WERI-Rb-1 (cell line): Measurements from ENCODE around the gene EIF1.

Source experiments
- DNase-seq: peaks from one replicate; pipeline ENCODE4 v3.0.0-alpha.2; 2020
- H3K27ac ChIP-seq: fragments of 250-450 bp; sonication (Bioruptor Pico); 2 replicates; pipeline ENCODE4 v1.5.1; 2020; ENCODE audit warnings: mild to moderate bottlenecking, moderate library complexity
- H3K27me3 ChIP-seq: fragments of 250-450 bp; sonication (Bioruptor Pico); 2 replicates; pipeline ENCODE4 v1.5.1; 2021; ENCODE audit warnings: mild to moderate bottlenecking, low read depth, moderate library complexity; ENCODE audit not compliant: insufficient read depth, severe bottlenecking
- H3K36me3 ChIP-seq: fragments of 250-450 bp; sonication (Bioruptor Pico); 2 replicates; pipeline ENCODE4 v1.5.1; 2020; ENCODE audit warnings: mild to moderate bottlenecking, moderate library complexity
- H3K4me3 ChIP-seq: 2 replicates; pipeline ENCODE4 v1.5.1; 2011; ENCODE audit warnings: low read depth, mild to moderate bottlenecking, control low read depth, low read length
- H3K9me3 ChIP-seq: fragments of 250-450 bp; sonication (Bioruptor Pico); 2 replicates; pipeline ENCODE4 v1.5.1; 2021; ENCODE audit warnings: mild to moderate bottlenecking, moderate library complexity; ENCODE audit not compliant: severe bottlenecking
- TF ChIP-seq, protein P1 (sequence below): IDR thresholded peaks from 2 replicates; pipeline ENCODE4 v1.5.1; 2011; ENCODE audit warnings: low read depth, mild to moderate bottlenecking, control low read depth, inconsistent platforms, low read length

Gene EIF1

DNA sequence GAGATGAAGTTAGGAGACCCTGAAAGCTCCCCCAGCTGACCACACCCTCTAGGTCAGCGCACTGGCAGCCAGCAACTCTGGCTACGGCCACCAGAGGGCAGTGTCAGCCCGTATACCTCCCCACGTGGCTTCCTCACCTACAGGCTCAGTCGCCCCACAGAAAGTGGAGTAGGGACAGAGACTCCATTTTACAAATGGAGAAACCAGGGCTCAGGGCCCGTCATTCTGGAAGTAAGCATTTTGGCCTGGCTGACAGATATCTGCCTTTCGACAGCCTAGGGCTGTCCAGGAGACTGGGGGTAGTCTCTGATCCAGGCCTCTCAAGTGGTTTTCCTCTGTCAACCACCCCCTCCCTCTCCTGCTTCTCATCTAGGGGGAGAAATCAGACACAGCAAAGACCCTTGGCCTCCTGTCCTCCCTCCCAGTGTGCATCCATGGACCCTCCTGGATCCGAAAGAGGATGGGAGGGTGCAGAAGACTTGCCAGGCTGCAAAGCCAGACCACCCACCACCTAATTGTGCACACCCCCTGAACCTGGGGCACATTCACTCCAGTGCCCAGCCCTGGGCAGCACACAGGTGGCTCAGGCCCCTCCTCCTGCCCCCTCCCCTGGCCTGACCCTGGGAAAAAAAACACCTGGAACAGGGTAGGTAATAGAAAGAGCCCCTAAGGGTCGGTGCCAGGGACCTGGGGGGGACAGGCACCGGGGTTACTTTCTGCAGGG is 49.6 kb downstream of the EIF1 start:
- no peaks in the 10 kb centered on the region for H3K36me3 ChIP-seq
- H3K4me3 ChIP-seq = no peak overlapping the region
- H3K9me3 ChIP-seq = no peaks in the 10 kb centered on the region
- TF ChIP-seq, protein P1, sequence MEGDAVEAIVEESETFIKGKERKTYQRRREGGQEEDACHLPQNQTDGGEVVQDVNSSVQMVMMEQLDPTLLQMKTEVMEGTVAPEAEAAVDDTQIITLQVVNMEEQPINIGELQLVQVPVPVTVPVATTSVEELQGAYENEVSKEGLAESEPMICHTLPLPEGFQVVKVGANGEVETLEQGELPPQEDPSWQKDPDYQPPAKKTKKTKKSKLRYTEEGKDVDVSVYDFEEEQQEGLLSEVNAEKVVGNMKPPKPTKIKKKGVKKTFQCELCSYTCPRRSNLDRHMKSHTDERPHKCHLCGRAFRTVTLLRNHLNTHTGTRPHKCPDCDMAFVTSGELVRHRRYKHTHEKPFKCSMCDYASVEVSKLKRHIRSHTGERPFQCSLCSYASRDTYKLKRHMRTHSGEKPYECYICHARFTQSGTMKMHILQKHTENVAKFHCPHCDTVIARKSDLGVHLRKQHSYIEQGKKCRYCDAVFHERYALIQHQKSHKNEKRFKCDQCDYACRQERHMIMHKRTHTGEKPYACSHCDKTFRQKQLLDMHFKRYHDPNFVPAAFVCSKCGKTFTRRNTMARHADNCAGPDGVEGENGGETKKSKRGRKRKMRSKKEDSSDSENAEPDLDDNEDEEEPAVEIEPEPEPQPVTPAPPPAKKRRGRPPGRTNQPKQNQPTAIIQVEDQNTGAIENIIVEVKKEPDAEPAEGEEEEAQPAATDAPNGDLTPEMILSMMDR = peak; percentile 99
- peaks cover 25% of the 10 kb centered on the region for H3K27me3 ChIP-seq
- DNase-seq = peak; percentile 92
- H3K27ac ChIP-seq = peak overlapping the region; percentile 71

DNA sequence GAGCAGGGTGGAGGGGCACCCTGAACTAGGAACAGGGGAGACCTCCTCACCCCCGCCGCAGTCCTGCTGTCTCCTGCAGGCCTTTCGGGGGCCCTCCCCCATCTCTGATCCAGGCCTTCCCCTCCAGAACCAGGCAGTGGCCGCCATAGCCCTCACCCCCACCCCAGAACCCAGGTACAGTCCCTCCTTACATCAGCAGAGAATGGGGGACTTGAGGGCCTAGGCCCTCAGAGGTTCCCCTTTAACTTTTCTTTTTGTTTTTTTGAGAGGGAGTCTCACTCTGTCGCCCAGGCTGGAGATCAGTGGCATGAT is 50.1 kb downstream of the EIF1 start:
- DNase-seq = no peak
- Histone ChIP-seq H3K27me3 (peaks cover 22% of the 10 kb centered on the region), H3K4me3 (no peak overlapping the region), H3K9me3 (no peaks in the 10 kb centered on the region), H3K27ac (peak overlapping the region; percentile 71), H3K36me3 (no peaks in the 10 kb centered on the region)
- TF ChIP-seq, protein P1 = no peak

DNA sequence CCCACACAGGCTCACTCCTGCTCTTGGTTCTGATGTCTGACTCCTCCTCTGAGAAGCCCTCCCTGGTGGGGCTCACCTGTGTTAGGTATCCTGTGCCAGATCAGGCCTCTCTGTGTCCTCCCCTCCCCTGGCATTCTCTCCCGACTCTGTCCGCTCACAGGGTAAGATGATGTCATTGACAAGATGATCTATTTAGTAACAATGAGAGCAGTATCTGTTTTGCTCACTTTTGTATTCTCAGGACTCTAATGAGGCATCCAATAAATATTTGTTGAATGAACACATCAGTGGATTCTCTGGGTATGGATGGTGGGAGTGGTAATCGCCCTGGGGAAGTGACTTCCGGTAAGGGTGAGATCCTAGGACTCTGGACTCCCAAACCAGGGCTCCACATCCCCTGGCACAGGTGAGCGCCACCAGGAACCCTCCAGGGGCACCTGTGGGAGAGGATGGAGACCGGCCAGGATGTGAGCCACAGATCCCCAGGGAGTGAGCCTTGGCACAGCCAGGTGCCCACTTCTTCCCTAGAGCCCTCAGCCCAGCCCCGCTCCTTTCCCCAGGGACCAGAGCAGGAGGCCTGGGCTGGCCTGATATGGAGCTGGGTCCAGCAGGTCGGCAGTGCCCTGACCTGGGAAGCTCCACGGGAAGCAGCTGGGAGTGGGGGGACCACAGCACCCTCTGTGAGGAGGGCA is 51.1 kb downstream of the EIF1 start:
- no peak for DNase-seq
- H3K27me3 ChIP-seq = peaks cover 12% of the 10 kb centered on the region
- no peaks in the 10 kb centered on the region for H3K9me3 ChIP-seq
- TF ChIP-seq, protein P1 = no peak
- no peak overlapping the region for H3K27ac ChIP-seq
- no peaks in the 10 kb centered on the region for H3K36me3 ChIP-seq
- H3K4me3 ChIP-seq = no peak overlapping the region

GRCh38 chr17:41740506-41740905 is 51.8 kb downstream of the EIF1 start:
- DNase-seq = no peak
- Histone ChIP-seq H3K4me3 (no peak overlapping the region), H3K27ac (no peak overlapping the region), H3K9me3 (no peaks in the 10 kb centered on the region), H3K36me3 (no peaks in the 10 kb centered on the region), H3K27me3 (peaks cover 5% of the 10 kb centered on the region)
- TF ChIP-seq, protein P1 = no peak

- no peak overlapping the region for H3K27ac ChIP-seq
- H3K4me3 ChIP-seq = no peak overlapping the region
- no peaks in the 10 kb centered on the region for H3K9me3 ChIP-seq
- H3K36me3 ChIP-seq = no peaks in the 10 kb centered on the region
- DNase-seq = no peak
- TF ChIP-seq, protein P1 = no peak
- no peaks in the 10 kb centered on the region for H3K27me3 ChIP-seq
Measured at GRCh38 chr17:41741709-41742108, 53.0 kb downstream of the EIF1 start.
